ENCODE data around the gene LCN15.

DNA sequence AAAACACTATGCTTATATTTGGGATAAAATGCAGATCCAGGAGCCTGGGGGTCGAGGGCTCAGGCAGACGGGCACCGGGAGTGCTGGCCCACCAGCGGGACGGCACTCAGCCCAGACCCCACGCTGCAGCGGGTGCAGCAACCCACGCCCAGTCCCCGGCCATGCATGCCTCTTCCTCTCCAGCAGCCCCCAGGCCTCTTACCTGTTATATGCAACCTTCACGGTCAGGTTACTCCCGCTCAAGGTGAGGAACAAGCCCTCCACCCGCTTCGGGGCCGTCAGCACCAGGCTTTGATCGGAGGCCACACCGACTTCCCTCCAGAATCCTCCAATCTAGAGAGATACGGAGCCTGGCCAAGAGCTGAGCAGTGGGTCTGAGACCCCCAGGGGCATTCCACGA lies 7.5 kb downstream of the LCN15 start:
- TF ChIP-seq, protein P1, sequence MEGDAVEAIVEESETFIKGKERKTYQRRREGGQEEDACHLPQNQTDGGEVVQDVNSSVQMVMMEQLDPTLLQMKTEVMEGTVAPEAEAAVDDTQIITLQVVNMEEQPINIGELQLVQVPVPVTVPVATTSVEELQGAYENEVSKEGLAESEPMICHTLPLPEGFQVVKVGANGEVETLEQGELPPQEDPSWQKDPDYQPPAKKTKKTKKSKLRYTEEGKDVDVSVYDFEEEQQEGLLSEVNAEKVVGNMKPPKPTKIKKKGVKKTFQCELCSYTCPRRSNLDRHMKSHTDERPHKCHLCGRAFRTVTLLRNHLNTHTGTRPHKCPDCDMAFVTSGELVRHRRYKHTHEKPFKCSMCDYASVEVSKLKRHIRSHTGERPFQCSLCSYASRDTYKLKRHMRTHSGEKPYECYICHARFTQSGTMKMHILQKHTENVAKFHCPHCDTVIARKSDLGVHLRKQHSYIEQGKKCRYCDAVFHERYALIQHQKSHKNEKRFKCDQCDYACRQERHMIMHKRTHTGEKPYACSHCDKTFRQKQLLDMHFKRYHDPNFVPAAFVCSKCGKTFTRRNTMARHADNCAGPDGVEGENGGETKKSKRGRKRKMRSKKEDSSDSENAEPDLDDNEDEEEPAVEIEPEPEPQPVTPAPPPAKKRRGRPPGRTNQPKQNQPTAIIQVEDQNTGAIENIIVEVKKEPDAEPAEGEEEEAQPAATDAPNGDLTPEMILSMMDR (IDR thresholded peaks at IDR 0.05): no peak
- no peak for TF ChIP-seq POLR2AphosphoS5 (IDR thresholded peaks at IDR 0.05)
- no peak for TF ChIP-seq POLR2A (IDR thresholded peaks at IDR 0.05)

Measured in stomach (tissue), 4 donors.